ENCODE results near the gene MROH7.

- TF ChIP-seq CTCF (IDR thresholded peaks at IDR 0.05): no peak
- TF ChIP-seq POLR2A (IDR thresholded peaks at IDR 0.05): no peak
- no peak for TF ChIP-seq POLR2AphosphoS5 (IDR thresholded peaks at IDR 0.05)
These were observed 27.0 kb upstream of the MROH7 start for GRCh38 chr1:54614563-54614962.
